Right hindlimb (tissue), 1 donor: ENCODE measurements around the gene ZNF223.

ENCODE experiments used
- DNase-seq: peaks from one replicate; pipeline ENCODE4 v3.0.0-alpha.2; 2018

Gene ZNF223

GRCh38 chr19:44072543-44073401 lies 20.9 kb downstream of the ZNF223 start:
- DNase-seq: no peak

GRCh38 chr19:44076325-44076724 lies 24.5 kb downstream of the ZNF223 start:
- DNase-seq: no peak

GRCh38 chr19:44092108-44092507 lies 40.3 kb downstream of the ZNF223 start:
- no peak for DNase-seq

- DNase-seq: peak; percentile 96
These were observed 42.3 kb downstream of the ZNF223 start, which contains the start of gene ZNF224 for GRCh38 chr19:44093931-44094765. Gene ZNF224, plus strand, starts transcription at chr19:44094361. Its CDS starts 3,513 bp downstream, at chr19:44097874.

GRCh38 chr19:44107751-44108150 lies 55.9 kb downstream of the ZNF223 start:
- DNase-seq: no peak

GRCh38 chr19:44109458-44109857 lies 57.6 kb downstream of the ZNF223 start:
- no peak for DNase-seq

- peak; percentile 35 for DNase-seq
These were observed 60.2 kb downstream of the ZNF223 start for GRCh38 chr19:44111910-44112463.

GRCh38 chr19:44112802-44113137 lies 60.9 kb downstream of the ZNF223 start:
- no peak for DNase-seq

- peak; percentile 99 for DNase-seq
These were observed 61.4 kb downstream of the ZNF223 start, which contains the start of gene ZNF225 for GRCh38 chr19:44113138-44113783. Gene ZNF225, plus strand, starts transcription at chr19:44113399. Its CDS starts 2,429 bp downstream, at chr19:44115828.

- DNase-seq: peak; percentile 41
These were observed 62.1 kb downstream of the ZNF223 start for GRCh38 chr19:44113784-44114390.
